Liver (tissue), 3 donors: ENCODE data around the gene TSPAN8.

Source experiments
- FOXA1 ChIP-seq: IDR thresholded peaks from 2 replicates; pipeline ENCODE4 v1.6.1; 2016; ENCODE audit warnings: antibody characterized with exemption
- YY1 ChIP-seq: IDR thresholded peaks from 2 replicates; pipeline ENCODE4 v1.6.1; 2016; ENCODE audit warnings: antibody characterized with exemption, mild to moderate bottlenecking
- TF ChIP-seq, protein P1 (sequence below): IDR thresholded peaks from 2 replicates; pipeline ENCODE4 v1.6.1; 2016; ENCODE audit warnings: antibody characterized with exemption
- TF ChIP-seq, protein P2 (sequence below): fragments of 150-350 bp; IDR thresholded peaks from 2 replicates; pipeline ENCODE4 v1.5.1; 2017; ENCODE audit warnings: improper control_type of control experiment, low read depth, low read length; ENCODE audit not compliant: missing input control
- TF ChIP-seq, protein P3 (sequence below): IDR thresholded peaks from 2 replicates; pipeline ENCODE4 v1.6.1; 2016; ENCODE audit warnings: antibody characterized with exemption
- donor health status: healthy.
- donor health status: healthy.

DNA sequence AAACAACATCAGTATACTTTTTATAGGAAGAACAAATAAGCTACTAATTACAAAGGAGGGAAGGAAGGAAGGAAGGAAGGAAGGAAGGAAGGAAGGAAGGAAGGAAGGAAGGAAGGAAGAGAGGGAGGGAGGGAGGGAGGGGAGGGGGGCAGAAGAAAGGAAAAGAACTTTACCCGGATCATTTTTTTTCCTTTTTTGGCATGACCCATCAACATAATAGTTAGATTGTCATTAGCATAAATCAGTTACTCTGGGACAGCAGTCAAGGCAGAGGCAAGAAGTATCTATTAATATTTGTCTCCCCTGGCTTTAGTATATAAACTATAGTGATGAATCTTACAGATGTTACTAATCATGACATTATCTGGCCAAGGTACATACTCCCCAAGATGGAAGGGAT is 35.2 kb upstream of the TSPAN8 start:
- TF ChIP-seq, protein P1, sequence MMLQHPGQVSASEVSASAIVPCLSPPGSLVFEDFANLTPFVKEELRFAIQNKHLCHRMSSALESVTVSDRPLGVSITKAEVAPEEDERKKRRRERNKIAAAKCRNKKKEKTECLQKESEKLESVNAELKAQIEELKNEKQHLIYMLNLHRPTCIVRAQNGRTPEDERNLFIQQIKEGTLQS = no peak
- TF ChIP-seq, protein P2, sequence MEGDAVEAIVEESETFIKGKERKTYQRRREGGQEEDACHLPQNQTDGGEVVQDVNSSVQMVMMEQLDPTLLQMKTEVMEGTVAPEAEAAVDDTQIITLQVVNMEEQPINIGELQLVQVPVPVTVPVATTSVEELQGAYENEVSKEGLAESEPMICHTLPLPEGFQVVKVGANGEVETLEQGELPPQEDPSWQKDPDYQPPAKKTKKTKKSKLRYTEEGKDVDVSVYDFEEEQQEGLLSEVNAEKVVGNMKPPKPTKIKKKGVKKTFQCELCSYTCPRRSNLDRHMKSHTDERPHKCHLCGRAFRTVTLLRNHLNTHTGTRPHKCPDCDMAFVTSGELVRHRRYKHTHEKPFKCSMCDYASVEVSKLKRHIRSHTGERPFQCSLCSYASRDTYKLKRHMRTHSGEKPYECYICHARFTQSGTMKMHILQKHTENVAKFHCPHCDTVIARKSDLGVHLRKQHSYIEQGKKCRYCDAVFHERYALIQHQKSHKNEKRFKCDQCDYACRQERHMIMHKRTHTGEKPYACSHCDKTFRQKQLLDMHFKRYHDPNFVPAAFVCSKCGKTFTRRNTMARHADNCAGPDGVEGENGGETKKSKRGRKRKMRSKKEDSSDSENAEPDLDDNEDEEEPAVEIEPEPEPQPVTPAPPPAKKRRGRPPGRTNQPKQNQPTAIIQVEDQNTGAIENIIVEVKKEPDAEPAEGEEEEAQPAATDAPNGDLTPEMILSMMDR = no peak
- TF ChIP-seq, protein P3, sequence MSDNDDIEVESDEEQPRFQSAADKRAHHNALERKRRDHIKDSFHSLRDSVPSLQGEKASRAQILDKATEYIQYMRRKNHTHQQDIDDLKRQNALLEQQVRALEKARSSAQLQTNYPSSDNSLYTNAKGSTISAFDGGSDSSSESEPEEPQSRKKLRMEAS = no peak
- TF ChIP-seq YY1 (no peak), FOXA1 (no peak)
